CD4-positive, alpha-beta T cell (primary cell): ENCODE data around the gene LINGO4. TPM values are rescaled to one million over a fixed set of nuclear protein-coding genes. Genes with fewer than 3 reads are reported as not detected.

ENCODE experiments used
- ATAC-seq: fragments of 200-7000 bp; cut with Tn5 transposase; one replicate; pipeline ENCODE4 v1.10.0; 2022; ENCODE audit warnings: mild to moderate bottlenecking; ENCODE audit not compliant: poor library complexity
- CTCF ChIA-PET: fragments of 350-600 bp; sonication (Branson Sonifier 250); formaldehyde crosslinking; loops from one replicate; lab custom pipeline; 2021; ENCODE audit warnings: antibody characterized with exemption, inconsistent platforms; lab: Charles Lee
- POLR2A ChIA-PET: fragments of 350-600 bp; sonication (Branson Sonifier 250); formaldehyde crosslinking; loops from one replicate; lab custom pipeline; 2021; ENCODE audit warnings: antibody characterized with exemption, inconsistent platforms; lab: Charles Lee
- DNase-seq, 14 experiments: peaks; one replicate each; pipeline ENCODE4 v3.0.0-alpha.2; 2013 to 2020; ENCODE audit warnings: mixed read lengths in 2 of 14
- H3K27ac ChIP-seq, 2 donors: one replicate each; pipeline versions ENCODE4 v1.5.1 to v1.7.0; 2013; ENCODE audit warnings: low read length in 2 of 2, low read depth in 1 of 2, mild to moderate bottlenecking in 1 of 2
- H3K27me3 ChIP-seq, 2 experiments: 1 replicate in 1 of 2; 2 replicates in 1 of 2; pipeline versions ENCODE4 v1.6.1 to v1.7.0; 2013; ENCODE audit warnings: low read length in 2 of 2, control low read depth in 1 of 2, mild to moderate bottlenecking in 1 of 2, moderate library complexity in 1 of 2; ENCODE audit not compliant: insufficient read depth in 2 of 2, control insufficient read depth in 1 of 2
- H3K36me3 ChIP-seq: one replicate; pipeline ENCODE4 v1.6.1; 2013; ENCODE audit warnings: low read length, control low read depth; ENCODE audit not compliant: insufficient read depth
- H3K4me1 ChIP-seq: one replicate; pipeline ENCODE4 v1.6.1; 2013; ENCODE audit warnings: low read length, control low read depth; ENCODE audit not compliant: insufficient read depth
- H3K4me3 ChIP-seq: one replicate; pipeline ENCODE4 v1.5.1; 2013; ENCODE audit warnings: mild to moderate bottlenecking, low read length, moderate library complexity
- H3K9me3 ChIP-seq, 2 experiments: 1 replicate in 1 of 2; 2 replicates in 1 of 2; pipeline versions ENCODE4 v1.6.1 to v1.7.0; 2013; ENCODE audit warnings: low read length in 2 of 2, mild to moderate bottlenecking in 2 of 2, control low read depth in 1 of 2, moderate library complexity in 1 of 2; ENCODE audit not compliant: control insufficient read depth in 1 of 2, insufficient read depth in 1 of 2
- H3K27ac Mint-ChIP-seq: one replicate; pipeline ENCODE4 v1.8.0; 2020; ENCODE audit warnings: mixed read lengths
- H3K27me3 Mint-ChIP-seq: one replicate; pipeline ENCODE4 v1.8.0; 2021; ENCODE audit warnings: mixed read lengths
- H3K36me3 Mint-ChIP-seq: one replicate; pipeline ENCODE4 v1.8.0; 2021; ENCODE audit warnings: low read depth, mixed read lengths
- H3K4me1 Mint-ChIP-seq: one replicate; pipeline ENCODE4 v1.8.0; 2021; ENCODE audit warnings: low read depth, mixed read lengths
- H3K4me3 Mint-ChIP-seq: one replicate; pipeline ENCODE4 v1.8.0; 2020; ENCODE audit warnings: mild to moderate bottlenecking, mixed read lengths
- H3K9me3 Mint-ChIP-seq: one replicate; pipeline ENCODE4 v1.8.0; 2020; ENCODE audit warnings: mixed read lengths
- intact Hi-C, 2 experiments: fragments of 100-400 bp; cut with DNase I in 1 of 2; cut with micrococcal nuclease in 1 of 2; formaldehyde crosslinking; loops; one replicate each; pipeline versions ENCODE4 v1.15.1 to v1.9.0; 2023 to 2025; cut with DNase I, micrococcal nuclease
- polyA plus RNA-seq, 2 donors: library from polyadenylated mRNA; unstranded; fragments of 120-200 nt; gene quantifications; one replicate each; pipeline ENCODE4 v1.2.1, GENCODE V29; 2013
- total RNA-seq, 174 experiments: library from RNA in 2 of 174; stranded (reverse) in 2 of 174; gene quantifications; one replicate each; pipeline ENCODE4 v1.2.3 and lab custom pipeline; 2021 to 2026
- TF ChIP-seq, protein P1 (sequence below): fragments of 200-600 bp; IDR thresholded peaks from one replicate; pipeline ENCODE4 v1.8.0; 2022; ENCODE audit warnings: antibody characterized with exemption, mild to moderate bottlenecking

The LINGO4 gene
- total RNA-seq = under 1 TPM; 0.06 to 0.16 TPM
- 0.37 TPM for polyA plus RNA-seq (2013, experiment 1 of 2)
- polyA plus RNA-seq (2013, experiment 2 of 2) = 0.38 TPM
- 0 to 7.4 (median 0.19) reads per million in 172 experiments for total RNA-seq (lab: John Stamatoyannopoulos, UW)

DNA sequence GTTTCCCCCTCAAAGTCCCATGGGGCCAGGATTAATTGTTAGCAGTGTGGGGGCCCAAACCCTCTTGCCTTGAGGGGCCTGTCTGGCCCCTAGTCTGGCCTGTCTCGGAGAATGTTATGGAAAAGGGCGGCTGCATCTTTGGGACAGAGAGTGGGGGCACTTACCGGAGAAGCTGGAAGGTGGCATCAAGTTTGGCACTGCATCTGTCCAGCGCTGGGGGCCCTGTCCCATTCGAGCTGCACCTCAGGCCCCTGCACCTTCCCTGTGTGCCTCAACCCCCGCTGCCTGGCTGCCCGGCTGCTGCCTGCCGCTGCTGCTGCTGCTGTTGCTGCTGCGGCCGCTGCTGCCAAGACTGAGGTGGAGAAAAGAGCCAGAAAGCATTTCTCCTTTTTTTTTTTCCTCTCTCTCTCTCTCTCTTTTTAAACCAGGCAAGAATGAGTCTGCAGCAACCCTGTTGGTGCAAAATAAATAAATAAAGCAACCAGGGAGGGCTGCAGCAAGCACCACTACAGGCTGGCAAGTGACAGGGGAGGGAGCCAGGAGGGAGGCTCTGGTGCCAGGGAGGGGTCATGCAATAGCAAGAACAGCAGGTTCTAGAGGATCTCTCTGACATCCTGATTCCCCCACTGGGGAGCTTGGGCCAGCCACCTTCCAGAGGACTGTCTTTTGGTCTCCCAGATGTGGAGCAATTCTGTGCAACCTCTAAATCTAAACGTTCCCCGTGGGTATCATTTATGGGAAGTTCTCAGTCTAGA, at the start of gene LINGO4:
Gene LINGO4, minus strand, starts transcription at position 354 of the 755 bp plus-strand sequence. CDS start 2,715 bp downstream, outside the sequence.
- Mint-ChIP-seq H3K4me3 (no peak within 1 kb of the TSS), H3K27me3 (no peaks in the 10 kb centered on the region), H3K4me1 (peaks cover 5% of the 10 kb centered on the region), H3K9me3 (no peaks in the 10 kb centered on the region), H3K36me3 (no peaks in the 10 kb centered on the region), H3K27ac (no peak within 1 kb of the TSS)
- no peak for DNase-seq
- ATAC-seq = no peak
- no peak within 1 kb of the TSS for H3K27ac ChIP-seq
- peaks cover 20% of the 10 kb centered on the region for H3K4me1 ChIP-seq
- no peaks in the 10 kb centered on the region for H3K9me3 ChIP-seq
- peaks cover 11% of the 10 kb centered on the region for H3K36me3 ChIP-seq
- intact Hi-C loops = no loop called here
- no peaks in the 10 kb centered on the region for H3K27me3 ChIP-seq
- CTCF ChIA-PET = no interaction called here
- TF ChIP-seq, protein P1, sequence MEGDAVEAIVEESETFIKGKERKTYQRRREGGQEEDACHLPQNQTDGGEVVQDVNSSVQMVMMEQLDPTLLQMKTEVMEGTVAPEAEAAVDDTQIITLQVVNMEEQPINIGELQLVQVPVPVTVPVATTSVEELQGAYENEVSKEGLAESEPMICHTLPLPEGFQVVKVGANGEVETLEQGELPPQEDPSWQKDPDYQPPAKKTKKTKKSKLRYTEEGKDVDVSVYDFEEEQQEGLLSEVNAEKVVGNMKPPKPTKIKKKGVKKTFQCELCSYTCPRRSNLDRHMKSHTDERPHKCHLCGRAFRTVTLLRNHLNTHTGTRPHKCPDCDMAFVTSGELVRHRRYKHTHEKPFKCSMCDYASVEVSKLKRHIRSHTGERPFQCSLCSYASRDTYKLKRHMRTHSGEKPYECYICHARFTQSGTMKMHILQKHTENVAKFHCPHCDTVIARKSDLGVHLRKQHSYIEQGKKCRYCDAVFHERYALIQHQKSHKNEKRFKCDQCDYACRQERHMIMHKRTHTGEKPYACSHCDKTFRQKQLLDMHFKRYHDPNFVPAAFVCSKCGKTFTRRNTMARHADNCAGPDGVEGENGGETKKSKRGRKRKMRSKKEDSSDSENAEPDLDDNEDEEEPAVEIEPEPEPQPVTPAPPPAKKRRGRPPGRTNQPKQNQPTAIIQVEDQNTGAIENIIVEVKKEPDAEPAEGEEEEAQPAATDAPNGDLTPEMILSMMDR = no peak
- POLR2A ChIA-PET = no interaction called here
- no peak within 1 kb of the TSS for H3K4me3 ChIP-seq

GRCh38 chr1:151854658-151855057, 49.4 kb upstream of the LINGO4 start:
- intact Hi-C loops = no loop called here

GRCh38 chr1:151853411-151853943, 48.3 kb upstream of the LINGO4 start, which contains the start of gene THEM5:
Gene THEM5 (minus strand): TSS chr1:151853712. CDS start chr1:151853565, 147 bp downstream.
- Histone ChIP-seq H3K4me3 (no peak within 1 kb of the TSS), H3K27me3 (no peaks in the 10 kb centered on the region), H3K36me3 (peaks cover 5% of the 10 kb centered on the region), H3K9me3 (no peaks in the 10 kb centered on the region), H3K4me1 (peaks cover 3% of the 10 kb centered on the region), H3K27ac (no peak within 1 kb of the TSS)
- TF ChIP-seq, protein P1 = no peak
- intact Hi-C loops = no loop called here
- Mint-ChIP-seq H3K36me3 (no peaks in the 10 kb centered on the region), H3K4me1 (no peaks in the 10 kb centered on the region), H3K4me3 (no peak within 1 kb of the TSS), H3K27me3 (no peaks in the 10 kb centered on the region), H3K27ac (no peak within 1 kb of the TSS), H3K9me3 (no peaks in the 10 kb centered on the region)
- no peak for ATAC-seq
- DNase-seq = no peak
- ChIA-PET POLR2A (no interaction called here), CTCF (no interaction called here)

More at GRCh38 chr1:151854658-151855057, 49.4 kb upstream of the LINGO4 start:
- H3K27ac Mint-ChIP-seq = no peak overlapping the region
- H3K27me3 Mint-ChIP-seq = no peaks in the 10 kb centered on the region
- H3K27ac ChIP-seq = no peak overlapping the region
- no peak overlapping the region for H3K4me3 ChIP-seq
- DNase-seq = no peak
- no peaks in the 10 kb centered on the region for H3K9me3 ChIP-seq
- no peaks in the 10 kb centered on the region for H3K9me3 Mint-ChIP-seq
- H3K4me3 Mint-ChIP-seq = no peak overlapping the region
- no peak for ATAC-seq
- POLR2A ChIA-PET = interaction anchor here (0.6 kb wide), 1 partner anchor 554 kb away, joined by 3 read pairs; no protein-coding TSS in a partner anchor
- no peaks in the 10 kb centered on the region for H3K4me1 Mint-ChIP-seq
- no peaks in the 10 kb centered on the region for H3K27me3 ChIP-seq
- peaks cover 3% of the 10 kb centered on the region for H3K36me3 ChIP-seq
- no peaks in the 10 kb centered on the region for H3K36me3 Mint-ChIP-seq
- H3K4me1 ChIP-seq = no peaks in the 10 kb centered on the region
- CTCF ChIA-PET = no interaction called here
- TF ChIP-seq, protein P1 = no peak
